AG04450 (cell line): ENCODE measurements around the gene DHDDS. TPM values are rescaled to one million over a fixed set of nuclear protein-coding genes. Genes with fewer than 3 reads are reported as not detected.

ENCODE experiments used
- CTCF ChIA-PET: fragments of 300-600, 350-600 bp; formaldehyde crosslinking; extraction: SDS; loops from one replicate; lab custom pipeline; 2022; ENCODE audit warnings: antibody characterized with exemption, inconsistent platforms; lab: Charles Lee
- POLR2A ChIA-PET: fragments of 350-600 bp; formaldehyde crosslinking; extraction: SDS; loops from one replicate; lab custom pipeline; 2021; ENCODE audit warnings: antibody characterized with exemption, inconsistent platforms; lab: Yijun Ruan, JAX
- DNase-seq: peaks from one replicate; pipeline ENCODE4 v3.0.0-alpha.2; 2011; ENCODE audit warnings: low read depth, low spot score
- H3K27ac ChIP-seq: one replicate; pipeline ENCODE4 v1.5.1; 2012; ENCODE audit warnings: low read depth, low read length, control low read depth
- H3K27me3 ChIP-seq: one replicate; pipeline ENCODE4 v1.6.0; 2012; ENCODE audit warnings: low read length; ENCODE audit not compliant: control insufficient read depth, insufficient read depth
- H3K4me3 ChIP-seq: 2 replicates; pipeline ENCODE4 v1.5.1; 2011; ENCODE audit warnings: mild to moderate bottlenecking, low read depth, low read length, control low read depth
- H3K9me3 ChIP-seq: 2 replicates; pipeline ENCODE4 v1.5.1; 2012; ENCODE audit warnings: low read length; ENCODE audit not compliant: control insufficient read depth, insufficient read depth
- CTCF ChIP-seq: IDR thresholded peaks from 2 replicates; pipeline ENCODE4 v1.5.1; 2011; ENCODE audit warnings: low read depth, low read length, control low read depth, inconsistent platforms
- polyA plus RNA-seq: library from polyadenylated mRNA; depleted of rRNA; stranded (reverse); fragments of >200 nt; gene quantifications from 2 replicates; pipeline ENCODE4 v1.2.3, GENCODE V29; 2011

DHDDS gene
- polyA plus RNA-seq, 1 experiment: 51.7 TPM

GRCh38 chr1:26477446-26478152 is 45.5 kb downstream of the DHDDS start:
- Histone ChIP-seq H3K4me3 (no peak overlapping the region), H3K27ac (no peak overlapping the region), H3K9me3 (no peaks in the 10 kb centered on the region; the same call in 1 of the 2 replicates), H3K27me3 (no peaks in the 10 kb centered on the region)
- ChIA-PET POLR2A (interaction anchor here (0.7 kb wide), 1 partner anchor 354 kb away, joined by 4 read pairs; no protein-coding TSS in a partner anchor), CTCF (no interaction called here)
- no peak for TF ChIP-seq CTCF
- no peak for DNase-seq

GRCh38 chr1:26478159-26478558 is 46.0 kb downstream of the DHDDS start:
- Histone ChIP-seq H3K9me3 (no peaks in the 10 kb centered on the region; the same call in 1 of the 2 replicates), H3K27me3 (no peaks in the 10 kb centered on the region), H3K27ac (no peak overlapping the region), H3K4me3 (no peak overlapping the region)
- no peak for TF ChIP-seq CTCF
- ChIA-PET POLR2A (no interaction called here), CTCF (no interaction called here)
- DNase-seq: no peak

- H3K9me3 ChIP-seq: no peaks in the 10 kb centered on the region
- POLR2A ChIA-PET: interaction anchor here (0.6 kb wide), 1 partner anchor 8 kb away, joined by 3 read pairs; no protein-coding TSS in a partner anchor
- TF ChIP-seq CTCF: no peak
- no peak overlapping the region for H3K27ac ChIP-seq
- DNase-seq: no peak
- H3K27me3 ChIP-seq: no peaks in the 10 kb centered on the region
- CTCF ChIA-PET: interaction anchor here (1.2 kb wide), 1 partner anchor 21 kb away, joined by 6 read pairs; no protein-coding TSS in a partner anchor
- no peak overlapping the region for H3K4me3 ChIP-seq
These were observed 46.9 kb downstream of the DHDDS start for GRCh38 chr1:26478988-26479387.

- POLR2A ChIA-PET: no interaction called here
- no peaks in the 10 kb centered on the region for H3K9me3 ChIP-seq
- TF ChIP-seq CTCF: no peak
- no peaks in the 10 kb centered on the region for H3K27me3 ChIP-seq
- CTCF ChIA-PET: interaction anchor here (1.8 kb wide), 1 partner anchor 13 kb away, joined by 7 read pairs; no protein-coding TSS in a partner anchor
- H3K27ac ChIP-seq: no peak overlapping the region
- H3K4me3 ChIP-seq: no peak overlapping the region
- no peak for DNase-seq
These were observed 50.8 kb downstream of the DHDDS start for GRCh38 chr1:26482921-26483320.

GRCh38 chr1:26483980-26484379 is 51.9 kb downstream of the DHDDS start:
- H3K4me3 ChIP-seq: no peak overlapping the region
- H3K27me3 ChIP-seq: no peaks in the 10 kb centered on the region
- no peak overlapping the region for H3K27ac ChIP-seq
- POLR2A ChIA-PET: interaction anchor here (1.2 kb wide), 1 partner anchor 12 kb away, joined by 4 read pairs; the partner anchor contains the start of gene HMGN2
- DNase-seq: no peak
- CTCF ChIA-PET: no interaction called here
- no peak for TF ChIP-seq CTCF
- H3K9me3 ChIP-seq: no peaks in the 10 kb centered on the region
